ENCODE measurements around the gene OXGR1. TPM values are rescaled to one million over a fixed set of nuclear protein-coding genes. Genes with fewer than 3 reads are reported as not detected.

The OXGR1 gene
- total and polyA plus RNA-seq, 9 of the 15 experiments (the other 6 are each of a cell fraction or from before 2014, with no cell fraction given) = 0.03 TPM; not detected in 8

GRCh38 chr13:97027162-97027554, 32.9 kb upstream of the OXGR1 start:
- H3K9ac ChIP-seq (ENCODE audit: insufficient read depth in 1 of 2, low read depth in 2 of 2, low read length in 2 of 2) = no peak overlapping the region
- H3K4me3 ChIP-seq = no peak overlapping the region
- DNase-seq (ENCODE audit: extremely low read depth in 1 of 4, low spot score in 3 of 4) = no peak
- H4K20me1 ChIP-seq (replicated peaks; ENCODE audit: control insufficient read depth, insufficient read depth, low read length) = no peaks in the 10 kb centered on the region
- H3K4me1 ChIP-seq (replicated peaks in 1 of 2; ENCODE audit: control insufficient read depth in 2 of 2, insufficient read depth in 2 of 2, low read length in 2 of 2) = no peaks in the 10 kb centered on the region
- no peaks in the 10 kb centered on the region for H3K9me1 ChIP-seq (ENCODE audit: control insufficient read depth, insufficient read depth, low read length)
- no peaks in the 10 kb centered on the region for H3K36me3 ChIP-seq (ENCODE audit: control insufficient read depth, insufficient read depth, low read length)
- H3K4me2 ChIP-seq (ENCODE audit: insufficient read depth, low read length) = no peak overlapping the region
- no peaks in the 10 kb centered on the region for H3K79me2 ChIP-seq (ENCODE audit: control insufficient read depth, insufficient read depth, low read length)
- ChIA-PET POLR2A (no interaction called here), CTCF (ENCODE audit: low intra/inter-chr PET ratio) (no interaction called here)
- no peaks in the 10 kb centered on the region for H3K27me3 ChIP-seq (ENCODE audit: control insufficient read depth in 2 of 2, insufficient read depth in 2 of 2, low read length in 2 of 2)
- TF ChIP-seq ZNF316 (IDR thresholded peaks at IDR 0.05) = no peak
- TF ChIP-seq, protein P1, sequence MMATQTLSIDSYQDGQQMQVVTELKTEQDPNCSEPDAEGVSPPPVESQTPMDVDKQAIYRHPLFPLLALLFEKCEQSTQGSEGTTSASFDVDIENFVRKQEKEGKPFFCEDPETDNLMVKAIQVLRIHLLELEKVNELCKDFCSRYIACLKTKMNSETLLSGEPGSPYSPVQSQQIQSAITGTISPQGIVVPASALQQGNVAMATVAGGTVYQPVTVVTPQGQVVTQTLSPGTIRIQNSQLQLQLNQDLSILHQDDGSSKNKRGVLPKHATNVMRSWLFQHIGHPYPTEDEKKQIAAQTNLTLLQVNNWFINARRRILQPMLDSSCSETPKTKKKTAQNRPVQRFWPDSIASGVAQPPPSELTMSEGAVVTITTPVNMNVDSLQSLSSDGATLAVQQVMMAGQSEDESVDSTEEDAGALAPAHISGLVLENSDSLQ (IDR thresholded peaks at IDR 0.05) = no peak
- TF ChIP-seq HDAC2 (IDR thresholded peaks at IDR 0.05) = no peak
- TF ChIP-seq, protein P2, sequence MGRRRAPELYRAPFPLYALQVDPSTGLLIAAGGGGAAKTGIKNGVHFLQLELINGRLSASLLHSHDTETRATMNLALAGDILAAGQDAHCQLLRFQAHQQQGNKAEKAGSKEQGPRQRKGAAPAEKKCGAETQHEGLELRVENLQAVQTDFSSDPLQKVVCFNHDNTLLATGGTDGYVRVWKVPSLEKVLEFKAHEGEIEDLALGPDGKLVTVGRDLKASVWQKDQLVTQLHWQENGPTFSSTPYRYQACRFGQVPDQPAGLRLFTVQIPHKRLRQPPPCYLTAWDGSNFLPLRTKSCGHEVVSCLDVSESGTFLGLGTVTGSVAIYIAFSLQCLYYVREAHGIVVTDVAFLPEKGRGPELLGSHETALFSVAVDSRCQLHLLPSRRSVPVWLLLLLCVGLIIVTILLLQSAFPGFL (CRISPR knock-in tag; IDR thresholded peaks at IDR 0.05) = no peak
- no peak for TF ChIP-seq SMAD1 (IDR thresholded peaks at IDR 0.05; ENCODE audit: low read depth, low read length, partially characterized antibody)
- TF ChIP-seq ZNF780A (CRISPR knock-in tag; IDR thresholded peaks at IDR 0.05) = no peak
- no peak for TF ChIP-seq TFAP4 (CRISPR knock-in tag; IDR thresholded peaks at IDR 0.05; ENCODE audit: borderline replicate concordance)
- TF ChIP-seq KLF6 (CRISPR knock-in tag; IDR thresholded peaks at IDR 0.05; ENCODE audit: borderline replicate concordance) = no peak
- TF ChIP-seq WHSC1 (IDR thresholded peaks at IDR 0.05; ENCODE audit: low read length) = no peak
- TF ChIP-seq NFE2L1 (tag; IDR thresholded peaks at IDR 0.05; ENCODE audit: borderline replicate concordance, low read depth) = no peak
- TF ChIP-seq ZNF57 (CRISPR knock-in tag; IDR thresholded peaks at IDR 0.05) = no peak
- no peak for TF ChIP-seq ZNF444 (CRISPR knock-in tag; IDR thresholded peaks at IDR 0.05)
- TF ChIP-seq ETS1 (conservative IDR thresholded peaks at IDR 0.05; ENCODE audit: control insufficient read depth, low read depth, low read length) = no peak
- no peak for TF ChIP-seq ZNF134 (CRISPR knock-in tag; conservative IDR thresholded peaks at IDR 0.05)
- no peak for TF ChIP-seq HMGN3 (IDR thresholded peaks at IDR 0.05; ENCODE audit: borderline replicate concordance, extremely low read depth, insufficient read length, low read depth, low read length)
- TF ChIP-seq SRSF9 (IDR thresholded peaks at IDR 0.05; ENCODE audit: borderline replicate concordance, low read depth, low read length) = no peak
- no peak for TF ChIP-seq ZNF347 (CRISPR knock-in tag; IDR thresholded peaks at IDR 0.05; ENCODE audit: low read depth)
- no peak for TF ChIP-seq XRCC4 (IDR thresholded peaks at IDR 0.05; ENCODE audit: extremely low read depth, insufficient read depth, insufficient read length)
- no peak for ATAC-seq
- no TSS peak for BruUV-seq (replicated peaks)
- no peak for FAIRE-seq
- in situ Hi-C loops (cut with MboI) = no loop called here
- intact Hi-C loops (cut with micrococcal nuclease) = no loop called here
- no peaks in the 10 kb centered on the region for H3K9me3 ChIP-seq (replicated peaks; ENCODE audit: control insufficient read depth, insufficient read depth, low read depth, low read length)
- H3K27ac ChIP-seq (ENCODE audit: extremely low read depth, low read depth, low read length) = no peak overlapping the region
- H2AFZ ChIP-seq (ENCODE audit: low read depth, low read length) = no peak overlapping the region

All from K562 (cell line).